ENCODE data around the gene SERPINF2. TPM values are rescaled to one million over a fixed set of nuclear protein-coding genes. Genes with fewer than 3 reads are reported as not detected.
A peak's percentile ranks its signal among the peaks of the same experiment; 100 is the strongest.
"Not testable (repeated sequence)": the region's sequence is repeated elsewhere in the genome, so short reads cannot be mapped to it uniquely, and the experiment has no call there.

The SERPINF2 gene
- total RNA-seq (under 1 TPM; 0.13 to 0.33 TPM), polyA plus RNA-seq (not detected)

- Mint-ChIP-seq H3K4me3 (no peak within 1 kb of the TSS), H3K27me3 (no peaks in the 10 kb centered on the region), H3K4me1 (no peaks in the 10 kb centered on the region), H3K36me3 (peaks cover 0 to 5% (median 0%) of the 10 kb centered on the region in 3 donors), H3K9me3 (no peaks in the 10 kb centered on the region), H3K27ac (peak within 1 kb of the TSS in 1 of 8 donors; percentile 38)
- CTCF ChIA-PET = no interaction called here
- Histone ChIP-seq H3K27ac (ENCODE audit: low read depth, low read length) (no peak within 1 kb of the TSS), H3K27me3 (ENCODE audit: insufficient read depth, low read length, poor library complexity, severe bottlenecking) (no peaks in the 10 kb centered on the region), H3K4me3 (ENCODE audit: low read length) (no peak within 1 kb of the TSS), H3K4me1 (ENCODE audit: insufficient read depth, low read length) (no peaks in the 10 kb centered on the region), H3K36me3 (ENCODE audit: insufficient read depth, low read length) (no peaks in the 10 kb centered on the region), H3K9me3 (ENCODE audit: low read length) (no peaks in the 10 kb centered on the region)
- POLR2A ChIA-PET = no interaction called here
- no peak for DNase-seq
Observed at GRCh38 chr17:1742371-1743087, at the start of gene SERPINF2. Gene SERPINF2, plus strand, starts transcription at chr17:1742871. Its CDS starts 2,125 bp downstream, at chr17:1744996.

- Mint-ChIP-seq H3K4me3 (no peak overlapping the region), H3K27ac (no peak overlapping the region), H3K27me3 (peaks cover 6 to 15% of the 10 kb centered on the region in 2 donors), H3K4me1 (no peaks in the 10 kb centered on the region), H3K36me3 (peaks cover 0 to 2% (median 0%) of the 10 kb centered on the region in 3 donors), H3K9me3 (no peaks in the 10 kb centered on the region)
- no peak overlapping the region for H3K4me3 ChIP-seq (ENCODE audit: low read length)
- H3K27me3 ChIP-seq (ENCODE audit: insufficient read depth, low read length, poor library complexity, severe bottlenecking) = no peaks in the 10 kb centered on the region
- H3K4me1 ChIP-seq (ENCODE audit: insufficient read depth, low read length) = no peaks in the 10 kb centered on the region
- no peak overlapping the region for H3K27ac ChIP-seq (ENCODE audit: low read depth, low read length)
- ChIA-PET POLR2A (interaction anchor here (1.5 kb wide), 1 partner anchor 9 kb away, joined by 3 read pairs; no protein-coding TSS in a partner anchor), CTCF (no interaction called here)
- no peaks in the 10 kb centered on the region for H3K36me3 ChIP-seq (ENCODE audit: insufficient read depth, low read length)
- no peak for DNase-seq
- H3K9me3 ChIP-seq (ENCODE audit: low read length) = no peaks in the 10 kb centered on the region
Observed at GRCh38 chr17:1693339-1693738, 49.3 kb upstream of the SERPINF2 start.

- H3K9me3 Mint-ChIP-seq = no peaks in the 10 kb centered on the region
- POLR2A ChIA-PET = no interaction called here
- Histone ChIP-seq H3K4me1 (ENCODE audit: insufficient read depth, low read length) (no peaks in the 10 kb centered on the region), H3K4me3 (ENCODE audit: low read length) (no peak overlapping the region), H3K9me3 (ENCODE audit: low read length) (no peaks in the 10 kb centered on the region), H3K27ac (ENCODE audit: low read depth, low read length) (no peak overlapping the region), H3K36me3 (ENCODE audit: insufficient read depth, low read length) (no peaks in the 10 kb centered on the region), H3K27me3 (ENCODE audit: insufficient read depth, low read length, poor library complexity, severe bottlenecking) (no peaks in the 10 kb centered on the region)
- H3K4me1 Mint-ChIP-seq = no peaks in the 10 kb centered on the region
- H3K27me3 Mint-ChIP-seq = peaks cover 6 to 15% of the 10 kb centered on the region in 2 donors
- no peak for DNase-seq
- no peak overlapping the region for H3K4me3 Mint-ChIP-seq
- H3K27ac Mint-ChIP-seq = no peak overlapping the region
- H3K36me3 Mint-ChIP-seq = peaks cover 0 to 2% (median 0%) of the 10 kb centered on the region in 3 donors
- CTCF ChIA-PET = no interaction called here
Observed at GRCh38 chr17:1695365-1695764, 47.3 kb upstream of the SERPINF2 start.

DNA sequence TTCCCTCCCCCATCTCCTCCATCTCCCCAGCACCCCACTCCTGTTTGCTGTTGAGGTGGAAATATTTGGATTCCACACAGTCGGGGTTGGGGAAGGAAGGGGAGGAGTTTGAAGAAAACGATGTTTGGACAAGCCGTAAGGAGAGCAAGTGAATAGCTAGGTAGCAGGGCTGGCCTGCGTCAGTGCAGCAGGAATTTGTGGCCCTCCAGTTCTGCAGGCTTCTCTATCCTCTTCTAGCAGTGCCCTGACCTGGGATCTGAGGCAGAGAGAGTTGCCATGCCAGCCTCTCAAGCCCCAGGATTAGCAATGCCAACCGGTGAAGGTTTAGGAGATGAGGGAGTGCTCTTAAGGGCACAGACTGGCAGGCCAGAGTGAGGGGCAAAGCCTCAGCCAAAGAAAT is 45.0 kb upstream of the SERPINF2 start:
- ChIA-PET POLR2A (no interaction called here), CTCF (no interaction called here)
- no peak for DNase-seq
- no peaks in the 10 kb centered on the region for H3K9me3 Mint-ChIP-seq
- H3K4me1 Mint-ChIP-seq = no peaks in the 10 kb centered on the region
- H3K27ac ChIP-seq (ENCODE audit: low read depth, low read length) = no peak overlapping the region
- H3K4me3 ChIP-seq (ENCODE audit: low read length) = no peak overlapping the region
- H3K9me3 ChIP-seq (ENCODE audit: low read length) = no peaks in the 10 kb centered on the region
- H3K27me3 ChIP-seq (ENCODE audit: insufficient read depth, low read length, poor library complexity, severe bottlenecking) = no peaks in the 10 kb centered on the region
- H3K36me3 Mint-ChIP-seq = peaks cover 0 to 2% (median 0%) of the 10 kb centered on the region in 3 donors
- H3K4me1 ChIP-seq (ENCODE audit: insufficient read depth, low read length) = no peaks in the 10 kb centered on the region
- peaks cover 4 to 9% of the 10 kb centered on the region in 2 donors for H3K27me3 Mint-ChIP-seq
- H3K4me3 Mint-ChIP-seq = no peak overlapping the region
- no peaks in the 10 kb centered on the region for H3K36me3 ChIP-seq (ENCODE audit: insufficient read depth, low read length)
- H3K27ac Mint-ChIP-seq = no peak overlapping the region

- H3K4me1 Mint-ChIP-seq; H3K36me3 Mint-ChIP-seq; H3K4me3 ChIP-seq (ENCODE audit: low read length); POLR2A ChIA-PET; H3K4me1 ChIP-seq (ENCODE audit: insufficient read depth, low read length); DNase-seq; H3K4me3 Mint-ChIP-seq; H3K27me3 Mint-ChIP-seq; H3K9me3 ChIP-seq (ENCODE audit: low read length); CTCF ChIA-PET; H3K36me3 ChIP-seq (ENCODE audit: insufficient read depth, low read length); H3K9me3 Mint-ChIP-seq; H3K27me3 ChIP-seq (ENCODE audit: insufficient read depth, low read length, poor library complexity, severe bottlenecking); H3K27ac ChIP-seq (ENCODE audit: low read depth, low read length): not testable (repeated sequence)
- peak overlapping the region in 1 of 8 donors; percentile 6 for H3K27ac Mint-ChIP-seq
Observed at GRCh38 chr17:1699891-1700290, 42.8 kb upstream of the SERPINF2 start.

DNA sequence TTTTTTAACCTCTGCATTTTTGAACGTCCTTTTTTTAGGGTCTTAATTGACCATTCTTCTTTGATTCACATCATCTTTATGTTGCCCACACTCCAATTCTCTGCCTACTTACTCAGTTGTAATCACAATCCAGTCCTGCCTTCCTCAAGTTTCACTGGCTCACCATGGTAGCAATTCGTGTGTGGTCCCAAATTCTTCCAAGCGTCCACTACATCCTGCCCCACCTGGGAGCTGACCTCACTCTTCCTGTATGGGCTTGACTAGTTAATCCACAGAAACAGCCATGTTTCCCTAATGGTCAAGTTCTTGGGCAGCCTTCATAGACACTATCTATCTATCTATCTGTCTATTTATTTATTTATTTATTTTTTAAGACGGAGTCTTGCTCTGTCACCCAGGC is 39.6 kb upstream of the SERPINF2 start:
- H3K36me3 Mint-ChIP-seq = peaks cover 0 to 2% (median 0%) of the 10 kb centered on the region in 3 donors
- H3K27ac Mint-ChIP-seq = peak overlapping the region in 1 of 8 donors; percentile 22

GRCh38 chr17:1705004-1705403 is 37.7 kb upstream of the SERPINF2 start:
- ChIA-PET CTCF (no interaction called here), POLR2A (no interaction called here)
- H3K36me3 ChIP-seq (ENCODE audit: insufficient read depth, low read length) = no peaks in the 10 kb centered on the region
- H3K9me3 ChIP-seq (ENCODE audit: low read length) = no peaks in the 10 kb centered on the region
- no peak overlapping the region for H3K27ac ChIP-seq (ENCODE audit: low read depth, low read length)
- no peak for DNase-seq
- Mint-ChIP-seq H3K36me3 (peaks cover 0 to 2% (median 0%) of the 10 kb centered on the region in 3 donors), H3K4me3 (no peak overlapping the region), H3K27me3 (peaks cover 13 to 25% of the 10 kb centered on the region in 2 donors), H3K4me1 (peaks cover 7 to 10% (median 8%) of the 10 kb centered on the region in 3 donors), H3K9me3 (no peaks in the 10 kb centered on the region), H3K27ac (peak overlapping the region in 3 of 8 donors; percentile 64 to 76 (median 71))
- no peaks in the 10 kb centered on the region for H3K4me1 ChIP-seq (ENCODE audit: insufficient read depth, low read length)
- H3K4me3 ChIP-seq (ENCODE audit: low read length) = no peak overlapping the region
- H3K27me3 ChIP-seq (ENCODE audit: insufficient read depth, low read length, poor library complexity, severe bottlenecking) = peaks cover 2% of the 10 kb centered on the region

More for the DNA sequence above, 39.6 kb upstream of the SERPINF2 start:
- Histone ChIP-seq H3K4me3 (ENCODE audit: low read length) (no peak overlapping the region), H3K36me3 (ENCODE audit: insufficient read depth, low read length) (no peaks in the 10 kb centered on the region), H3K27ac (ENCODE audit: low read depth, low read length) (no peak overlapping the region), H3K4me1 (ENCODE audit: insufficient read depth, low read length) (no peaks in the 10 kb centered on the region), H3K27me3 (ENCODE audit: insufficient read depth, low read length, poor library complexity, severe bottlenecking) (no peaks in the 10 kb centered on the region), H3K9me3 (ENCODE audit: low read length) (no peaks in the 10 kb centered on the region)
- Mint-ChIP-seq H3K9me3 (no peaks in the 10 kb centered on the region), H3K27me3 (peaks cover 9 to 21% of the 10 kb centered on the region in 2 donors), H3K4me1 (peaks cover 4 to 10% (median 7%) of the 10 kb centered on the region in 3 donors), H3K4me3 (no peak overlapping the region)
- POLR2A ChIA-PET = no interaction called here
- CTCF ChIA-PET = no interaction called here
- no peak for DNase-seq

DNA sequence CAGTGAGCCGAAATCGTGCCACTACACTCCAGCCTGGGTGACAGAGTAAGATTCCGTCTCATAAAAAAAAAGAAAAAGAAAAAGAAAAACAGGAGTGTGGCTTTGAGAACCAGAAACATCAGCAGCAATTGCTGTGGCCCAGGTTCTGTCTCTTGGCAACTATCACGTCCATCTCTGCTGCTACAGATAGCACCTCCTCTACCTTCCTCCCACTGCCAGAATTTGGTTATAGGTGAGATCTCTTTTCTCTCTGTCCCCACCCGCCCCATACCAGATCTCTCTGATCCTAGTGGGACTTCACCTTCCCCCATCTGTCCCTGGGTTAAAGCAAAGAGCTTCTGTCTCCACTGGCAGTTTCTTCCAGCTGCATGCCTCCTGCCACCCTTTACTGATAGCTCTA is 35.6 kb upstream of the SERPINF2 start:
- DNase-seq = peak in 2 of 5 donors; percentile 39 to 60
- Mint-ChIP-seq H3K27ac (peak overlapping the region; percentile 39 to 88 (median 83)), H3K27me3 (peaks cover 19 to 25% of the 10 kb centered on the region in 2 donors), H3K36me3 (peaks cover 0 to 4% (median 1%) of the 10 kb centered on the region in 3 donors), H3K4me1 (peaks cover 14 to 27% (median 21%) of the 10 kb centered on the region in 3 donors), H3K4me3 (peak overlapping the region in 4 of 7 donors; percentile 2 to 70 (median 36)), H3K9me3 (no peaks in the 10 kb centered on the region)
- POLR2A ChIA-PET = no interaction called here
- Histone ChIP-seq H3K9me3 (ENCODE audit: low read length) (no peaks in the 10 kb centered on the region), H3K4me1 (ENCODE audit: insufficient read depth, low read length) (peaks cover 5% of the 10 kb centered on the region), H3K27ac (ENCODE audit: low read depth, low read length) (no peak overlapping the region), H3K4me3 (ENCODE audit: low read length) (no peak overlapping the region), H3K36me3 (ENCODE audit: insufficient read depth, low read length) (no peaks in the 10 kb centered on the region), H3K27me3 (ENCODE audit: insufficient read depth, low read length, poor library complexity, severe bottlenecking) (peaks cover 2% of the 10 kb centered on the region)
- CTCF ChIA-PET = no interaction called here
